Measurements from ENCODE around the gene ZP1. TPM values are rescaled to one million over a fixed set of nuclear protein-coding genes. Genes with fewer than 3 reads are reported as not detected.

The ZP1 gene
- total and polyA plus RNA-seq, 2 donors: 0.35 TPM; not detected in 1

- WGBS: 93% methylated on average over 29 of the region's 29 CpGs
- H3K4me3 ChIP-seq (ENCODE audit: low read depth, low read length): no peak overlapping the region
- H3K27ac ChIP-seq (ENCODE audit: low read depth): no peak overlapping the region
- H3K36me3 ChIP-seq (ENCODE audit: insufficient read depth): peaks cover 3% of the 10 kb centered on the region
- no peaks in the 10 kb centered on the region for H3K4me1 ChIP-seq (ENCODE audit: insufficient read depth)
- DNase-seq (ENCODE audit: extremely low spot score): no peak
Observed at GRCh38 chr11:60849641-60850520, 17.5 kb upstream of the ZP1 start.

GRCh38 chr11:60851327-60852104, 15.8 kb upstream of the ZP1 start:
- no peaks in the 10 kb centered on the region for H3K4me1 ChIP-seq (ENCODE audit: insufficient read depth)
- no peak overlapping the region for H3K4me3 ChIP-seq (ENCODE audit: low read depth, low read length)
- no peak overlapping the region for H3K27ac ChIP-seq (ENCODE audit: low read depth)
- WGBS: 87% methylated on average over 17 of the region's 17 CpGs
- H3K36me3 ChIP-seq (ENCODE audit: insufficient read depth): peaks cover 3% of the 10 kb centered on the region
- DNase-seq (ENCODE audit: extremely low spot score): no peak

- DNase-seq (ENCODE audit: extremely low spot score): no peak
- 30% methylated on average over 78 of the region's 78 CpGs for WGBS
- Histone ChIP-seq H3K27ac (ENCODE audit: low read depth) (no peak overlapping the region), H3K36me3 (ENCODE audit: insufficient read depth) (peaks cover 3% of the 10 kb centered on the region), H3K4me1 (ENCODE audit: insufficient read depth) (no peaks in the 10 kb centered on the region), H3K4me3 (ENCODE audit: low read depth, low read length) (no peak overlapping the region)
Observed at GRCh38 chr11:60852117-60852981, 15.0 kb upstream of the ZP1 start.

- Histone ChIP-seq H3K36me3 (ENCODE audit: insufficient read depth) (peaks cover 3% of the 10 kb centered on the region), H3K4me3 (ENCODE audit: low read depth, low read length) (no peak overlapping the region), H3K27ac (ENCODE audit: low read depth) (no peak overlapping the region), H3K4me1 (ENCODE audit: insufficient read depth) (no peaks in the 10 kb centered on the region)
- 80% methylated on average over 68 of the region's 68 CpGs for WGBS
- DNase-seq (ENCODE audit: extremely low spot score): no peak
Observed at GRCh38 chr11:60852982-60853950, 14.1 kb upstream of the ZP1 start.

- WGBS: 74% methylated on average over 8 of the region's 8 CpGs
- DNase-seq (ENCODE audit: extremely low spot score): no peak
Observed at GRCh38 chr11:60854140-60854846, 13.0 kb upstream of the ZP1 start.

GRCh38 chr11:60854847-60855725, 12.3 kb upstream of the ZP1 start:
- Histone ChIP-seq H3K4me1 (ENCODE audit: insufficient read depth) (no peaks in the 10 kb centered on the region), H3K4me3 (ENCODE audit: low read depth, low read length) (no peak overlapping the region), H3K36me3 (ENCODE audit: insufficient read depth) (peaks cover 3% of the 10 kb centered on the region), H3K27ac (ENCODE audit: low read depth) (no peak overlapping the region)
- 43% methylated on average over 8 of the region's 8 CpGs for WGBS
- no peak for DNase-seq (ENCODE audit: extremely low spot score)

More at GRCh38 chr11:60854140-60854846, 13.0 kb upstream of the ZP1 start:
- no peaks in the 10 kb centered on the region for H3K4me1 ChIP-seq (ENCODE audit: insufficient read depth)
- H3K36me3 ChIP-seq (ENCODE audit: insufficient read depth): peaks cover 3% of the 10 kb centered on the region
- H3K27ac ChIP-seq (ENCODE audit: low read depth): no peak overlapping the region
- H3K4me3 ChIP-seq (ENCODE audit: low read depth, low read length): no peak overlapping the region

- DNase-seq (ENCODE audit: extremely low spot score): no peak
- no peak within 1 kb of the TSS for H3K4me3 ChIP-seq (ENCODE audit: low read depth, low read length)
- 53% methylated on average over 14 of the region's 14 CpGs for WGBS
Observed at GRCh38 chr11:60855726-60856633, 11.4 kb upstream of the ZP1 start, which contains the start of gene PTGDR2. Gene PTGDR2, minus strand, starts transcription at chr11:60855950. Its CDS starts 2,228 bp downstream, at chr11:60853722.

GRCh38 chr11:60857378-60858232, 9.7 kb upstream of the ZP1 start:
- WGBS: 82% methylated on average over 5 of the region's 5 CpGs
- Histone ChIP-seq H3K27ac (ENCODE audit: low read depth) (no peak overlapping the region), H3K36me3 (ENCODE audit: insufficient read depth) (no peaks in the 10 kb centered on the region), H3K4me1 (ENCODE audit: insufficient read depth) (no peaks in the 10 kb centered on the region), H3K4me3 (ENCODE audit: low read depth, low read length) (no peak overlapping the region)
- no peak for DNase-seq (ENCODE audit: extremely low spot score)

More at GRCh38 chr11:60855726-60856633, 11.4 kb upstream of the ZP1 start, which contains the start of gene PTGDR2:
- Histone ChIP-seq H3K4me1 (ENCODE audit: insufficient read depth) (no peaks in the 10 kb centered on the region), H3K36me3 (ENCODE audit: insufficient read depth) (peaks cover under 1% of the 10 kb centered on the region), H3K27ac (ENCODE audit: low read depth) (no peak within 1 kb of the TSS)

- WGBS: 81% methylated on average over 8 of the region's 8 CpGs
- H3K4me3 ChIP-seq (ENCODE audit: low read depth, low read length): no peak overlapping the region
- H3K27ac ChIP-seq (ENCODE audit: low read depth): no peak overlapping the region
- no peak for DNase-seq (ENCODE audit: extremely low spot score)
- no peaks in the 10 kb centered on the region for H3K4me1 ChIP-seq (ENCODE audit: insufficient read depth)
- no peaks in the 10 kb centered on the region for H3K36me3 ChIP-seq (ENCODE audit: insufficient read depth)
Observed at GRCh38 chr11:60858236-60858635, 9.1 kb upstream of the ZP1 start.

All from urinary bladder (tissue), 4 donors.